Measurements from ENCODE around the gene CCDC196. TPM values are rescaled to one million over a fixed set of nuclear protein-coding genes. Genes with fewer than 3 reads are reported as not detected.

Gene CCDC196
- total RNA-seq, 6 donors from 2014 or later, result not detected

- WGBS, 2 donors, result 69 to 82% methylated on average over 2 of the region's 2 CpGs
- no peak overlapping the region for H3K4me3 ChIP-seq
- H3K9me3 ChIP-seq, result peaks cover 0 to 4% (median 0%) of the 10 kb centered on the region in 4 donors
- ATAC-seq (ENCODE audit: low FRiP score in 2 of 2) (no peak), DNase-seq (no peak)
- H3K27ac ChIP-seq, result no peak overlapping the region
- H3K4me1 ChIP-seq, result no peaks in the 10 kb centered on the region
- no peak for TF ChIP-seq CTCF (IDR thresholded peaks at IDR 0.05)
- no peak for TF ChIP-seq EP300 (IDR thresholded peaks at IDR 0.05)
- no peak for TF ChIP-seq POLR2A (IDR thresholded peaks at IDR 0.05)
- TF ChIP-seq POLR2AphosphoS5 (IDR thresholded peaks at IDR 0.05), result no peak
- no peaks in the 10 kb centered on the region for H3K36me3 ChIP-seq
- no peaks in the 10 kb centered on the region for H3K27me3 ChIP-seq
These were observed 41.8 kb upstream of the CCDC196 start for GRCh38 chr14:66444271-66444927.

GRCh38 chr14:66445936-66446335 lies 40.2 kb upstream of the CCDC196 start:
- DNase-seq, result no peak
- no peak for ATAC-seq (ENCODE audit: low FRiP score in 2 of 2)
- H3K4me1 ChIP-seq, result no peaks in the 10 kb centered on the region

GRCh38 chr14:66453469-66453868 lies 32.7 kb upstream of the CCDC196 start:
- Histone ChIP-seq H3K4me3 (no peak overlapping the region), H3K36me3 (no peaks in the 10 kb centered on the region), H3K27me3 (no peaks in the 10 kb centered on the region), H3K27ac (no peak overlapping the region), H3K9me3 (no peaks in the 10 kb centered on the region), H3K4me1 (no peaks in the 10 kb centered on the region)
- TF ChIP-seq POLR2A (IDR thresholded peaks at IDR 0.05) (no peak), POLR2AphosphoS5 (IDR thresholded peaks at IDR 0.05) (no peak), EP300 (IDR thresholded peaks at IDR 0.05) (no peak), CTCF (IDR thresholded peaks at IDR 0.05) (no peak)
- DNase-seq (no peak), ATAC-seq (ENCODE audit: low FRiP score in 2 of 2) (no peak)
- WGBS, 2 donors, result 55 to 86% methylated on average over 3 of the region's 3 CpGs

More at GRCh38 chr14:66445936-66446335, 40.2 kb upstream of the CCDC196 start:
- no peaks in the 10 kb centered on the region for H3K36me3 ChIP-seq
- no peaks in the 10 kb centered on the region for H3K27me3 ChIP-seq
- TF ChIP-seq EP300 (IDR thresholded peaks at IDR 0.05) (no peak), POLR2AphosphoS5 (IDR thresholded peaks at IDR 0.05) (no peak), CTCF (IDR thresholded peaks at IDR 0.05) (no peak), POLR2A (IDR thresholded peaks at IDR 0.05) (no peak)
- H3K4me3 ChIP-seq, result no peak overlapping the region
- peaks cover 0 to under 1% (median 0%) of the 10 kb centered on the region in 4 donors for H3K9me3 ChIP-seq
- no peak overlapping the region for H3K27ac ChIP-seq

- Histone ChIP-seq H3K4me3 (no peak overlapping the region), H3K9me3 (no peaks in the 10 kb centered on the region), H3K27ac (no peak overlapping the region), H3K4me1 (no peaks in the 10 kb centered on the region), H3K27me3 (no peaks in the 10 kb centered on the region), H3K36me3 (no peaks in the 10 kb centered on the region)
- ATAC-seq (ENCODE audit: low FRiP score in 2 of 2) (no peak), DNase-seq (no peak)
- TF ChIP-seq EP300 (IDR thresholded peaks at IDR 0.05), result no peak
- no peak for TF ChIP-seq CTCF (IDR thresholded peaks at IDR 0.05)
- TF ChIP-seq POLR2A (IDR thresholded peaks at IDR 0.05), result no peak
These were observed 26.6 kb upstream of the CCDC196 start for GRCh38 chr14:66459603-66460002.

- H3K27me3 ChIP-seq, result no peaks in the 10 kb centered on the region
- ATAC-seq (ENCODE audit: low FRiP score in 2 of 2), result no peak
- H3K4me1 ChIP-seq, result no peaks in the 10 kb centered on the region
- WGBS, 2 donors, result 96% methylated on average over 3 of the region's 3 CpGs
- no peak overlapping the region for H3K4me3 ChIP-seq
- H3K9me3 ChIP-seq, result no peaks in the 10 kb centered on the region
- no peaks in the 10 kb centered on the region for H3K36me3 ChIP-seq
- H3K27ac ChIP-seq, result no peak overlapping the region
- no peak for TF ChIP-seq CTCF (IDR thresholded peaks at IDR 0.05)
- TF ChIP-seq POLR2AphosphoS5 (IDR thresholded peaks at IDR 0.05), result no peak
- TF ChIP-seq POLR2A (IDR thresholded peaks at IDR 0.05), result no peak
- TF ChIP-seq EP300 (IDR thresholded peaks at IDR 0.05), result no peak
- DNase-seq, result no peak
These were observed 21.9 kb upstream of the CCDC196 start for GRCh38 chr14:66464261-66464660.

All from upper lobe of left lung (tissue), 6 donors.